ENCODE results near the gene SPNS2.

DNA sequence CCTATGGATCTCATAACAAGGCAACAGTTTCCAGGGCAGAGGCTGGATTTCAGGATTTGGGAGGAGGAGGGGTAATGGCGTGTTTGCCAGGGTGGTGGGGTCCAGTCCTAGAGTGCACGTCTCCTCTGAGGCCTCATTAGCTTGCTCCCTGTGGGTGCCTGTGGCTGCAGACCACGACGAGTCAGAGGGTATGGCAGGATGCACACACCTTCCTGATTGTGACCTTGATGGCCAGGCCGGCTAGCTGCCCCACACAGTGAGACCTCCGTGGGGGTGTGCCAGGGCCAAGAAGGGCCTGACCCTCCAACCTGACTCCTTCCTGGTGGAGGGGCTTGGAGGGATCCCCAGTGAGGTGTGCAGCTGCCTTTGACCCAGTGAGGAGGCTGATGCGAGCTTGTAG, 81.6 kb downstream of the SPNS2 start:
- TF ChIP-seq POLR2AphosphoS5 (IDR thresholded peaks at IDR 0.05): no peak
- TF ChIP-seq, protein P1, sequence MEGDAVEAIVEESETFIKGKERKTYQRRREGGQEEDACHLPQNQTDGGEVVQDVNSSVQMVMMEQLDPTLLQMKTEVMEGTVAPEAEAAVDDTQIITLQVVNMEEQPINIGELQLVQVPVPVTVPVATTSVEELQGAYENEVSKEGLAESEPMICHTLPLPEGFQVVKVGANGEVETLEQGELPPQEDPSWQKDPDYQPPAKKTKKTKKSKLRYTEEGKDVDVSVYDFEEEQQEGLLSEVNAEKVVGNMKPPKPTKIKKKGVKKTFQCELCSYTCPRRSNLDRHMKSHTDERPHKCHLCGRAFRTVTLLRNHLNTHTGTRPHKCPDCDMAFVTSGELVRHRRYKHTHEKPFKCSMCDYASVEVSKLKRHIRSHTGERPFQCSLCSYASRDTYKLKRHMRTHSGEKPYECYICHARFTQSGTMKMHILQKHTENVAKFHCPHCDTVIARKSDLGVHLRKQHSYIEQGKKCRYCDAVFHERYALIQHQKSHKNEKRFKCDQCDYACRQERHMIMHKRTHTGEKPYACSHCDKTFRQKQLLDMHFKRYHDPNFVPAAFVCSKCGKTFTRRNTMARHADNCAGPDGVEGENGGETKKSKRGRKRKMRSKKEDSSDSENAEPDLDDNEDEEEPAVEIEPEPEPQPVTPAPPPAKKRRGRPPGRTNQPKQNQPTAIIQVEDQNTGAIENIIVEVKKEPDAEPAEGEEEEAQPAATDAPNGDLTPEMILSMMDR (IDR thresholded peaks at IDR 0.05): no peak
- no peak for TF ChIP-seq POLR2A (IDR thresholded peaks at IDR 0.05)
- no peak for TF ChIP-seq EP300 (IDR thresholded peaks at IDR 0.05)
